ENCODE measurements around the gene AGAP2.

Gene AGAP2

DNA sequence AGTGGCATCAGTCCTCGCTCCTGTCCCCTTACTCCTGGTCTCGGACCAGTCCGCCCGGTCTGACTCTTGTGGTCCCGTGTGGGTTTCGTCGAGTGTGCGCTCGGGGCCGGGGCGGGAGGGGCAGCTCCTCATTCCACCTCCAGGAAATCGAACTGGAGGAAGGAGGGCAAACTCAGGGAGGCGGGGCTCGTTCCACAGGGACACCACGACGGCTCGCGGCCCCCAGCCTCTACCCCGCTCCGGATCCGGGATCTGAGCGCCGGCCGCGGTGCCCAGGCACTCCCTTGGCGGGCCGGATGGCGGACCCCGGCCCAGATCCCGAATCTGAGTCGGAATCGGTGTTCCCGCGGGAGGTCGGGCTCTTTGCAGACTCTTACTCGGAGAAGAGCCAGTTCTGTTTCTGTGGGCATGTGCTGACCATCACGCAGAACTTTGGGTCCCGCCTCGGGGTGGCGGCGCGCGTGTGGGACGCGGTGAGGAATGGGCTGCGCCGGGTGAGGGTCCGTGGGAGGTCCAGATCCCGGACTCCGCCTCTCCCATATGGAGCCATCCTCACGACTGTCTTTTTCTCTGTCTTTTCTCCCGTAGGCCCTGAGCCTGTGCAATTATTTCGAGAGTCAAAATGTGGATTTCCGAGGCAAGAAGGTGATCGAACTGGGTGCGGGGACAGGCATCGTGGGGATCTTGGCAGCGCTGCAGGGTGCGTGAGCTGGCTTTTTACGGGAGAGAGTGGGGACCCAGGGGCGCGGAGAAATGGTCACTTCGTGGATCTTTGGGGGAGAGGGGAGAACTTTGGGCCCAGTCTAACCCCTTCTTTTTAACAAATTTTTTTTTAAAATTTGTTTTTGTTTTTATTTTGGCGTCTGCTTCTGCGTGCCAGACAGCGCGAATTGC, 34.1 kb upstream of the AGAP2 start, which contains the start of gene EEF1AKMT3:
Gene EEF1AKMT3, plus strand, starts transcription at position 186 of the 894 bp plus-strand sequence. Its CDS starts 111 bp downstream, at position 297.
- Mint-ChIP-seq H3K4me3 (peak within 1 kb of the TSS; percentile 98), H3K36me3 (ENCODE audit: low read depth) (peaks cover 54% of the 10 kb centered on the region), H3K27me3 (no peaks in the 10 kb centered on the region), H3K9me3 (no peaks in the 10 kb centered on the region), H3K4me1 (ENCODE audit: low read depth) (peaks cover 26% of the 10 kb centered on the region), H3K27ac (peak within 1 kb of the TSS; percentile 100)
- DNase-seq, result no peak

DNA sequence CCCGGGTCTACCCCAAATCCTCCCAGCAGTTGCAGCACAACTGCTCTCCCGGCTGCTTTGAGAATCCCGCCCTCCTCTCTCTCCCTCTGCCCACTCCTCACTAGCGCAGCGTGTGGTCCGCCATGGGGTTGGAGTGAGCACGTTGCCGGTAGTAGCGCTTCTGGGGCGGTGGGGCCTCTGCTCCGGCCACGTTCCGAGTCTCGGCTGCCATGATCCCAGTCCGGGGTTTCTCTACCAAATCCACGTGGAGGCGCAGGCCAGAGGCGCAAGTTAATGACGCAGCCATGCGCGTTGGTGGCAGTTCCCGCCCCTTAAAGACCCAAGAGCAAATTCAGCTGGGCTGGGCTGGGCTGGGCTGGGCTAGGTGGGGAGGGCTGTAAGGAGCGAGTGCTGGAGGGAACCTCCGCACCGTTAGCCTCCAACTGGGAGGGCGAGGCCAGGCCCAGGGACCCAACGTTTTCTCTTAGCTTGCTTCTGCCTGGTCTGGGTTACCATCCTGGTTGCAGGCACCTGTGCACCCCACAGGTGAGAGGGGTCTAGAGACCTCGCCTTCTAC, 33.4 kb upstream of the AGAP2 start, which contains the start of gene METTL1:
Gene METTL1, minus strand, starts transcription at position 233 of the 556 bp plus-strand sequence. Its CDS starts 22 bp downstream, at position 211.
- Mint-ChIP-seq H3K36me3 (ENCODE audit: low read depth) (peaks cover 57% of the 10 kb centered on the region), H3K4me1 (ENCODE audit: low read depth) (peaks cover 28% of the 10 kb centered on the region), H3K4me3 (peak within 1 kb of the TSS; percentile 98), H3K27ac (peak within 1 kb of the TSS; percentile 100), H3K27me3 (peaks cover under 1% of the 10 kb centered on the region), H3K9me3 (no peaks in the 10 kb centered on the region)
- peak; percentile 97 for DNase-seq

DNA sequence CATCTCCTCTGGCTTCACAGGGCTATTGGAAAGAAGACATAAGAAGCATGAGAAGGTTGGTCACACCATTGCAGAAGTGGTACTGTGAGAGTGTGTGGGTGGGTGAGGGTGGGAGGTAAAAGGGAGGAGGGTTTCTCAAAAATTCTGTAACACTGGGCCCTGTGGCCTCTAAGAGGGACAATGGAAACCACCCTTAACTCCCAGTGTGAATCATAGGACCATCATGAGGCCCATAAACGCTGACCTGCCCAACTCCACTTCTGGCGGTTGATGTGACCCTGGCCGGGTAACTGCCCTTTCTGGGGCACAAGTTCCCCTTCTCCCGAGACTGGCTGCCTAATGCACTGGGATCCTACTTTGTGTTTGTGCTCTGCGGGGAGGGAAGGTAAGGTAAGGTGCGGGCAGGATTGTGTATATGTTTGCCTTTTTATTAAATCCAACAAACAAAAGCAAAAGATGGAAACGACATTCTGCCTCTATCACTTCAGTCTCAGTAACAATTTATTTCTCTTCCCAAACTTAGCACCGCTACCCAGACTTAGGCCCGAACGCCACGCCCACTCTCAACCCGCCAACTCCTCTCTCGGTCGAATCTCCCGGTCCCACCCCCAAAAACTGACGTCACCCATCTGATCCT, 32.8 kb upstream of the AGAP2 start:
- DNase-seq, result peak; percentile 43
- peaks cover 57% of the 10 kb centered on the region for H3K36me3 Mint-ChIP-seq (ENCODE audit: low read depth)
- peaks cover 7% of the 10 kb centered on the region for H3K27me3 Mint-ChIP-seq
- peaks cover 34% of the 10 kb centered on the region for H3K4me1 Mint-ChIP-seq (ENCODE audit: low read depth)
- peak overlapping the region; percentile 98 for H3K4me3 Mint-ChIP-seq
- peak overlapping the region; percentile 100 for H3K27ac Mint-ChIP-seq
- H3K9me3 Mint-ChIP-seq, result no peaks in the 10 kb centered on the region

DNA sequence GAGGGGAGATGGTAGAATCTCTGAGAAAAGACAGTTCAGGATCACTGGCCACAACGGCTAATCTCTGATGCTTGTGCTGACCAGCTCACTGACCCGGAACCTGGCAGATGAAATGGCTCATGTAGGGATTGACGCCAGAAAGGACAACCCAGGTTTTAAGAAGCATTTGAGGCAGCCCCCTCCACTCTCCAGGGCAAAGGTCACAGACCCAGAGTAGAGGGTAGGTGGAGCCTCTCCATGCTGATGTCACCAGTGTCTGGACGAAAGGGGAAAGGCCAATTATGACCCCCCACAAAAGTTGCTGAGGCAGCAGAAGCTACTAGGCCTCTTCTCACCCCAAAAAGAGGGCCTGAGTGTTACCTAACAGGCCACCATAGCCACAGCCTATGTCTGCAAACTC, 32.2 kb upstream of the AGAP2 start:
- DNase-seq, result no peak
- Mint-ChIP-seq H3K27me3 (peaks cover 9% of the 10 kb centered on the region), H3K36me3 (ENCODE audit: low read depth) (peaks cover 55% of the 10 kb centered on the region), H3K4me3 (peak overlapping the region; percentile 98), H3K27ac (peak overlapping the region; percentile 100), H3K4me1 (ENCODE audit: low read depth) (peaks cover 39% of the 10 kb centered on the region), H3K9me3 (no peaks in the 10 kb centered on the region)

DNA sequence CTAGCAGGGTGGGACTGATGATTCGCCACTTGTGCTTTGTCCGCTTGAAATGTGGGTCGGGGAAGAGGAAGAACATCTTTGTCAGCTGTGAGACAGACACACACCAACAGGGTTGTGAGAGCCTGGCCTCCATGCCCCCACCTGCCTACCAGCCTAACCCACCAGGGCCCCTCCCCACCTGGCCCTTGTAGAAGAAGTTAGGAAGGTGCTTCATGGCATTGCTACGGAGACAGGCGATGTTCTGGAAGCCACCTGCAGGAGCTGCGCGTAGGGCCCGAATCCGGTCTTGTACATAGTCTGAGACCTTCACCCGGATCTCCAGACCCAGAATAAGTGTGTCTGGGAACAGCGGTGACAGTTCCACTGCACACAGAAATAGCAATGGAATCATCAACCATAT, 31.1 kb upstream of the AGAP2 start:
- peaks cover 9% of the 10 kb centered on the region for H3K27me3 Mint-ChIP-seq
- H3K27ac Mint-ChIP-seq, result no peak overlapping the region
- H3K36me3 Mint-ChIP-seq (ENCODE audit: low read depth), result peaks cover 59% of the 10 kb centered on the region
- H3K4me1 Mint-ChIP-seq (ENCODE audit: low read depth), result peaks cover 47% of the 10 kb centered on the region
- no peaks in the 10 kb centered on the region for H3K9me3 Mint-ChIP-seq
- H3K4me3 Mint-ChIP-seq, result no peak overlapping the region
- no peak for DNase-seq

DNA sequence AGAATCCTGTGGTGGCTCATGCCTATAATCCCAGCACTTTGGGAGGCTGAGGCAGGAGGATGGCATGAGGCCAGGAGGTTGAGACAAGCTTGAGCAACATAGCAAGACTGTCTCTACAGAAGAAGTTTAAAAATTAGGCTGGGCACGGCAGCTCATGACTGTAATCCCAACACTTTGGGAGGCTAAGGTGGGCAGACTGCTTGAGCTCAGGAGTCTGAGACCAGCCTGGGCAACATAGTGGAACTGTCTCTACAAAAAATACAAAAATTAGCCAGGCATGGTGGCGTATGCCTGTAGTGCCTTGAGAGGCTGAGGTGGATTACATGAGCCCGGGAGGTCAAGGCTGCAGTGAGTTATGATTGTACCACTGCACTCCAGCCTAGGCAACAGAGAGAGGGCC, 29.3 kb upstream of the AGAP2 start:
- no peak overlapping the region for H3K4me3 Mint-ChIP-seq
- H3K36me3 Mint-ChIP-seq (ENCODE audit: low read depth), result peaks cover 71% of the 10 kb centered on the region
- H3K27ac Mint-ChIP-seq, result no peak overlapping the region
- no peak for DNase-seq
- H3K9me3 Mint-ChIP-seq, result no peaks in the 10 kb centered on the region
- peaks cover 57% of the 10 kb centered on the region for H3K4me1 Mint-ChIP-seq (ENCODE audit: low read depth)
- H3K27me3 Mint-ChIP-seq, result peaks cover 13% of the 10 kb centered on the region

DNA sequence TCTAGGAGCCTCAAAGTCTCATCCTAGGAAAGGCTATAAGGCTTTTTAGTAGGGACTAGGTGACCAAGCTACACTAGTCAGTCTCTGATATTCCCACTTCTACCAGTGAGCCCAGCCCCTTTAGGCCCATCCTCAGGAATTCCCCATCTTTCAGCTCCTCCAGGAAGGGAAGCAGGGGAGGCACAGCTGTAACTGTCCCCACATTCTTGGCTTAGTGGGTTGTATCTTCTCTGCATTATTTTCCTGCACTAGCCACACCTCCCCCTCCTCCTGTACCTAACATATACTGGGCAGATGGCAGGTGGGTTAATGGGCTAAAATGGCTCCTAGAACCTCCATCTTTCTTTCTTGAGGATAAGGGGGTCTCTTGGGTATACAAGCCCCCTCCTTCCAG, 28.8 kb upstream of the AGAP2 start:
- Mint-ChIP-seq H3K27ac (no peak overlapping the region), H3K4me1 (ENCODE audit: low read depth) (peaks cover 58% of the 10 kb centered on the region), H3K4me3 (peak overlapping the region; percentile 91), H3K9me3 (no peaks in the 10 kb centered on the region), H3K36me3 (ENCODE audit: low read depth) (peaks cover 75% of the 10 kb centered on the region), H3K27me3 (peaks cover 13% of the 10 kb centered on the region)
- no peak for DNase-seq

DNA sequence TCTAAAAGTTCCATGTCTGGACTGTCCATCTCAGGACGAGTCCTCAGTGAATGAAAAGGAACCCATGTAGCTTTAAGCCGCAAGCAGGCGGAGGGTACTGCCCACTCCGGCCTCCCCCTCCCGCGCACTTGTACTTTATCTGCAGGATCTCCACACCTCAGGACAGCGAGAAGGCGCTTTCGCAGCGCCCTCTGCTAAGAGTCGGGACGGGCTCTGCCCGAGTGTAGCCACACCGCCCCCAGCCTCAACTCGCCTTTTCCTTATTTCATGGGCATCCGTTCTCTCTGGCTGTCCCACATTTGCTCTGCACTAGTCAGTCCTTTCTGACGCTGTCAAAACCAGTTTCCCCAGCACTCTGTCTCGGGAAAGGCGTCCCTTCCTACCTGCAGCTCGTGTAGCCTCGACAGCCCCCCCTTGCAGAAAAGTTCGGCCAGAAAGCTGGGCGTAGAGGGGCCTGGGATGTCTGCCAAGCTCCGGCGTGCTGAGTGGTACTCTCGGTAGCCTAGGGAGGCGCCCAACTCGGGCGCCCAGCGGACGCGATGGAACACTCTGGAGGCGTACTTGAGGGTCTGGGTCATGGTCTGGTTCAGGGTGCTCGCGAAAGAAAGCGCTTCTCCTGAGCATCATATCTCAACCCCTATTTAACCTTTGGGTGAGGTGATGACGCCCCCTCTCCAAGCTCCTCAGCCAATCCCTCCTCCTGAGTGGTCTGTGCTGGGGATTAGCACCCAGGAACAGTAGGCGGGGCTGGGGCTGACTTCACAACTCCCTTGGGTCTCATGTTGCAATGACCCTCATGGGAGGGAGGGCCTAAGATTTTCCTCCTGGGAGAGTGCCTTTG, 28.1 kb upstream of the AGAP2 start, which contains the start of gene CYP27B1:
Gene CYP27B1, minus strand, starts transcription at position 615 of the 841 bp plus-strand sequence. Its CDS starts 37 bp downstream, at position 578.
- peak within 1 kb of the TSS; percentile 91 for H3K4me3 Mint-ChIP-seq
- peaks cover 13% of the 10 kb centered on the region for H3K27me3 Mint-ChIP-seq
- no peaks in the 10 kb centered on the region for H3K9me3 Mint-ChIP-seq
- DNase-seq, result peak; percentile 48
- peaks cover 79% of the 10 kb centered on the region for H3K36me3 Mint-ChIP-seq (ENCODE audit: low read depth)
- H3K4me1 Mint-ChIP-seq (ENCODE audit: low read depth), result peaks cover 57% of the 10 kb centered on the region
- peak within 1 kb of the TSS; percentile 67 for H3K27ac Mint-ChIP-seq

DNA sequence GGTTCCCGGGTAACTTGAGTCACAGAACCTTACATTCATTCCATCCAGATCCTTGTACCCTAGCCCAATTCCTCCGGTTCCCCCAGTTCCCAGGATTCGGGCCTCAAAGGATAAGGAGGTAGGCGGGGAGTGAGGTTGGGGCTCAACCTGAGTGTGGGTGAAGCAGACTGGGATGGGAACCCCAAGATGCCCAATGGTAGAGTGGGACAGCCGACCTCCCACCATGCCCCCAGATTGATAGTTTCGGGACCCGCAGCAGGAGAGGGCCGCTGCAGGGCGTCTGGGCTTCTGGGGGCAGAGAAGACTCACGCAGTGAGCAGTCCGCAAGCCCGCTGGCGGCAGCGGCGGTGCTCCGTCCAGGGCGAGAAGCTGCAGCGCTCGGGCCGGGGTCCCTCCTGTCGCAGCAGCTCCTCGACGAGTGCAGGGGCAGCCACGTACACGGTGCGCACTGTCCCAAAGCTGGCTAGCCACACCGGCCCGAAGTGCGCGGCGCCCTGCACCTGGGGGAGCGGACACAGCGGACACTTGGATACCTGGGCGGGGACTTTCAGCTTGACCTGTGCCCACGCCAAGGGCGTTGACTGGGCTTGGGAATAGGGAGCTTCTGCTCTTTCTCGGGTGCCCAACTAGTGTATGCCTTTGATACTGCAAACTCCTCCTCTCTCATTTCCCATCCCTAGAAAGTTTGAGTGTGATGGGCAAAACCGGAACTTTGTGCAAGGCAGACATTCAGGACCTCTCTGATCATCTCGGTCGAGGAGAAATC, 27.3 kb upstream of the AGAP2 start:
- peaks cover 79% of the 10 kb centered on the region for H3K36me3 Mint-ChIP-seq (ENCODE audit: low read depth)
- H3K27ac Mint-ChIP-seq, result peak overlapping the region; percentile 67
- H3K4me1 Mint-ChIP-seq (ENCODE audit: low read depth), result peaks cover 51% of the 10 kb centered on the region

DNA sequence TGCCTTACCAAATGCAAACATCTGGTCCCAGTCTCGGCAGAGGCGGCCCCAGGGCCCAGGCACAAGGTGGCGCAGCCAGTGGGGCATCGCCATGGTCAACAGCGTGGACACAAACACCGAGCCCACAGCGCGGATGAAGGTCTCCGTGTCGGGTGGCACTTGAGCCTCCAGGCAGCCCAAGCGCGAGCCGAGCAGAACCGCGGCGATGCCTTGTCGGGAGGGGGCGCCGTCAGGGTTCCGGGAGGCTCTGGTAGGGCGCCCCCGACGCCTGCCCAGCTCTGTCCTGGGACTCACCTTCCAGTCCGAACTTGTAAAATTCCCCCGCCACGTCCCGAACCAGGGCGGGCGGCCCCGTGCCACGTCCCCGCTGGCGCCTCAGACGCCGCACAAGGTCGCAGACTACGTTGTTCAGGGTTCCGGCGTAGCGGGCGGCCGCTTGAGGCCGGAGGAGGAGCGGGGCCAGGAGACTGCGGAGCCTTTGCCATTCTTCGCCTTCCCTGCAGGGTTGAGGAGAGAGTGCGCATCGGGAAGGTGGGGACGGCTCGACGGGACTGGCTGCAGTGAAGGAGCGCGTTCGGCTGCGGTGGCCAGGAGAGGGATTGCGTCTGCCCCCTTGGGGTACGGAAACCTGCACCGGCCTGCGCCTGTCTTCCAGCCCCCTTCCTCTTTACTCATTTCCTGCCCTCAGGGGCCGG, 26.6 kb upstream of the AGAP2 start:
- no peaks in the 10 kb centered on the region for H3K9me3 Mint-ChIP-seq
- H3K27me3 Mint-ChIP-seq, result peaks cover 13% of the 10 kb centered on the region
- peak; percentile 79 for DNase-seq
- H3K36me3 Mint-ChIP-seq (ENCODE audit: low read depth), result peaks cover 79% of the 10 kb centered on the region
- peak overlapping the region; percentile 91 for H3K4me3 Mint-ChIP-seq
- H3K4me1 Mint-ChIP-seq (ENCODE audit: low read depth), result peaks cover 50% of the 10 kb centered on the region
- peak overlapping the region; percentile 63 for H3K27ac Mint-ChIP-seq

More for the DNA sequence above, 27.3 kb upstream of the AGAP2 start:
- H3K9me3 Mint-ChIP-seq, result no peaks in the 10 kb centered on the region
- H3K4me3 Mint-ChIP-seq, result peak overlapping the region; percentile 91
- H3K27me3 Mint-ChIP-seq, result peaks cover 13% of the 10 kb centered on the region
- no peak for DNase-seq

DNA sequence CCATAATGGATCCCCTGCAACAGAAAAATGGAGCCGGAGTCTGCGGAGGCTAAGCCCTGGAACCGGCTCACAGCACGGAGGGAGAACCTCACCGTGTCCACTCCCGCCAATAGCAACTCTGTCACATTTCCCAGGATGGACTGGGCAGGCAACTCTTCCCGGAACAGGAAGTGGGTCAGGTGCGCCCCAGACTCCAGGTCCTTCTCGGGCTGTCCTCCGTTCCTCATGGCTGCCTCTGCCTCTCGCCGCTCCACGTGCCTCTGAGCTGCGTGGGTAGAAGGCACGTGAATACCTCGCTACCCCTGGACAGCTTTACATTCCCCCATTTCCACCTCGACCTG, 26.1 kb upstream of the AGAP2 start:
- no peaks in the 10 kb centered on the region for H3K9me3 Mint-ChIP-seq
- peak overlapping the region; percentile 91 for H3K4me3 Mint-ChIP-seq
- H3K27ac Mint-ChIP-seq, result peak overlapping the region; percentile 63
- H3K27me3 Mint-ChIP-seq, result peaks cover 13% of the 10 kb centered on the region
- peaks cover 79% of the 10 kb centered on the region for H3K36me3 Mint-ChIP-seq (ENCODE audit: low read depth)
- peaks cover 50% of the 10 kb centered on the region for H3K4me1 Mint-ChIP-seq (ENCODE audit: low read depth)
- DNase-seq, result no peak

DNA sequence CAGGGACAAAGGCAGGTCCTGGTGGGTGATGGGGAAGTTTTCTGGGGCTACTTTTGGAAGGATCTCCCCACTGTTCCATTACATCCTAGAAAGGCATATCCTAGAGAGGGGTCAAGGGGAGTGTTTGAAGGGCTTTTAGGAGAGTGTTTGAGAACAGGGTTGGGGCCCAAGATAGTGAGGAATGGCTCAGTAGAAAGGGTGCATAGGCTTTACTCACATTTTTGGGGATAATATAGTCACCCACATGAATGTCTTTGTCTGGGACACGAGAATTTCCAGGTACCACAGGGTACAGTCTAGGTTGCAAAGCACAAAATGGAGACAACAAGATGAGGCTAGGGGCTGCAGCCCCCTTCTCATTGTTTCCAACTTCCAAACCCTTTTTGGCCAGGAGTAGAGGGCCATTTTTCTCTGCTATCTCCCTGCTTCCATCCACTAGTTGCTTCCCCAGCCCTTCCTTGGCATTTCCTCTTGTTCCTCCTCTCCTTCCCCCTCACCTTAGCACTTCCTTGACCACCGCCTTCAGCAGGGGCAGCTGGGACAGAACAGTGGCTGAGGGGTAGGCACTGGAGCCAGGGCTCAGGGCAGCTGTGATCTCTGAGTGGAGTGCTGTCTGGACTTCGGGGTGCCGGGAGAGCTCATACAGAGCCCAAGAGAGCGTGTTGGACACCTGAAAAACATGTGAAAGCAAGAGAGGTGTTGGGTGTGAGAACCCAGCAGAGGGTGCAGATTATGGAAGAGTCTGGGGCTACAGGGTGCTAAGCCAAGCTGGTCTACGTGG, 25.5 kb upstream of the AGAP2 start:
- H3K27ac Mint-ChIP-seq, result peak overlapping the region; percentile 63
- peaks cover 56% of the 10 kb centered on the region for H3K4me1 Mint-ChIP-seq (ENCODE audit: low read depth)
- H3K36me3 Mint-ChIP-seq (ENCODE audit: low read depth), result peaks cover 79% of the 10 kb centered on the region
- H3K27me3 Mint-ChIP-seq, result peaks cover 13% of the 10 kb centered on the region
- DNase-seq, result no peak
- H3K4me3 Mint-ChIP-seq, result peak overlapping the region; percentile 91
- H3K9me3 Mint-ChIP-seq, result no peaks in the 10 kb centered on the region

Data from activated T-cell treated with anti-CD3 and anti-CD28 coated beads, Interleukin-2, amount 50 U/mL, for 24 hours (primary cell).